ENCODE data around the gene SORCS2.

DNA sequence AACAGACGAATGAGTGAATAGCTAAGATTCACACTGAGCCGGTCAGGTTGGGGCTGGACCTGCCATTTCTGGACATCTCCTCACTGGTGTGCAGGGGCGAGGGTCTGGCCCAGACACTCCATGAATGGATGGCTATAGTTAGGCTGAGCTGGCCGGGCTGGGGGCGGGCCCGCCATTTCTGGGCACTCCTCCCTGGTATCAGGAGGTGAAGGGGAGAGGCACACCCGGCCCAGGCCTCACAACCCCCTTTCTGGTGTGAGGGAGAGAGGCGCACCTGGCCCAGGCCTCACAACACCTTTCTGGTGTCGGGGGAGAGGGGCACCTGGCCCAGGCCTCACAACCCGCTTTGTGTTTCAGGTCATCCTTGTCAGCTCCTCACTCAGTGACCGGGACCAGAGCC, 445.6 kb downstream of the SORCS2 start:
- TF ChIP-seq EZH2 (IDR thresholded peaks at IDR 0.05; ENCODE audit: insufficient read depth, poor library complexity, severe bottlenecking) (no peak), EZH2phosphoT487 (IDR thresholded peaks at IDR 0.05; ENCODE audit: insufficient read depth, low read depth) (no peak)

Measured in GM23248 (cell line).